H9 (cell line): ENCODE measurements around the gene WSCD2. TPM values are rescaled to one million over a fixed set of nuclear protein-coding genes. Genes with fewer than 3 reads are reported as not detected.

Source experiments
- DNase-seq: peaks from one replicate; pipeline ENCODE4 v3.0.0-alpha.2; 2017
- H2AFZ ChIP-seq: one replicate; pipeline ENCODE4 v1.6.1; 2013; ENCODE audit warnings: mild to moderate bottlenecking, low read length, control low read depth, moderate library complexity
- H2AK5ac ChIP-seq: 2 replicates; pipeline ENCODE4 v1.6.1; 2013; ENCODE audit warnings: low read length, control low read depth, mixed read lengths; ENCODE audit not compliant: insufficient read length
- H2BK120ac ChIP-seq: one replicate; pipeline ENCODE4 v1.6.1; 2013; ENCODE audit warnings: low read depth, mild to moderate bottlenecking, low read length, control low read depth, inconsistent platforms; ENCODE audit not compliant: poor library complexity, severe bottlenecking
- H2BK12ac ChIP-seq: 2 replicates; pipeline ENCODE4 v1.6.1; 2013; ENCODE audit warnings: low read length, control low read depth, mixed read lengths, low read depth; ENCODE audit not compliant: insufficient read length
- H2BK15ac ChIP-seq: 2 replicates; pipeline ENCODE4 v1.6.1; 2013; ENCODE audit warnings: low read depth, low read length, control low read depth
- H2BK20ac ChIP-seq: one replicate; pipeline ENCODE4 v1.6.1; 2013; ENCODE audit warnings: low read depth, mild to moderate bottlenecking, low read length, control low read depth, inconsistent platforms; ENCODE audit not compliant: poor library complexity, severe bottlenecking
- H2BK5ac ChIP-seq: 2 replicates; pipeline ENCODE4 v1.6.1; 2013; ENCODE audit warnings: low read length, control low read depth, mixed read lengths; ENCODE audit not compliant: insufficient read length
- H3K14ac ChIP-seq: 2 replicates; pipeline ENCODE4 v1.6.1; 2013; ENCODE audit warnings: low read length, control low read depth; ENCODE audit not compliant: insufficient read depth
- H3K18ac ChIP-seq: 2 replicates; pipeline ENCODE4 v1.6.1; 2013; ENCODE audit warnings: low read depth, mild to moderate bottlenecking, mixed read lengths, low read length, control low read depth; ENCODE audit not compliant: insufficient read length
- H3K23ac ChIP-seq: 2 replicates; pipeline ENCODE4 v1.6.1; 2013; ENCODE audit warnings: low read length, control low read depth, mixed read lengths, low read depth; ENCODE audit not compliant: insufficient read length
- H3K23me2 ChIP-seq: 2 replicates; pipeline ENCODE4 v1.6.1; 2013; ENCODE audit warnings: low read depth, mild to moderate bottlenecking, mixed read lengths, low read length, control low read depth; ENCODE audit not compliant: insufficient read length, poor library complexity, severe bottlenecking
- H3K27ac ChIP-seq: 2 replicates; pipeline ENCODE4 v1.5.1; 2013; ENCODE audit warnings: low read length, control low read depth, mixed read lengths, low read depth; ENCODE audit not compliant: insufficient read length
- H3K27me3 ChIP-seq: 2 replicates; pipeline ENCODE4 v1.6.1; 2013; ENCODE audit warnings: low read length, control low read depth, inconsistent platforms; ENCODE audit not compliant: insufficient read depth
- H3K4ac ChIP-seq: 2 replicates; pipeline ENCODE4 v1.6.1; 2013; ENCODE audit warnings: low read depth, mild to moderate bottlenecking, control low read depth, inconsistent platforms, low read length, moderate library complexity
- H3K4me1 ChIP-seq: 2 replicates; pipeline ENCODE4 v1.6.1; 2013; ENCODE audit warnings: low read length, control low read depth, inconsistent platforms; ENCODE audit not compliant: insufficient read depth
- H3K4me2 ChIP-seq: 2 replicates; pipeline ENCODE4 v1.6.1; 2013; ENCODE audit warnings: low read length, control low read depth, mixed read lengths; ENCODE audit not compliant: insufficient read length, insufficient read depth
- H3K56ac ChIP-seq: 2 replicates; pipeline ENCODE4 v1.6.1; 2013; ENCODE audit warnings: low read depth, mild to moderate bottlenecking, mixed read lengths, low read length, control low read depth; ENCODE audit not compliant: insufficient read length
- H3K79me1 ChIP-seq: 2 replicates; pipeline ENCODE4 v1.6.1; 2013; ENCODE audit warnings: low read depth, mild to moderate bottlenecking, moderate library complexity, low read length, control low read depth, inconsistent platforms; ENCODE audit not compliant: insufficient read depth, poor library complexity, severe bottlenecking
- H3K79me2 ChIP-seq: 2 replicates; pipeline ENCODE4 v1.6.1; 2013; ENCODE audit warnings: low read length, control low read depth, inconsistent platforms; ENCODE audit not compliant: insufficient read depth
- H3K9ac ChIP-seq: 2 replicates; pipeline ENCODE4 v1.6.1; 2013; ENCODE audit warnings: low read length, control low read depth, mixed read lengths; ENCODE audit not compliant: insufficient read length; ENCODE audit errors: extremely low read depth
- H3K9me3 ChIP-seq: one replicate; pipeline ENCODE4 v1.6.1; 2013; ENCODE audit warnings: low read depth, low read length, inconsistent platforms; ENCODE audit not compliant: control insufficient read depth
- H3T11ph ChIP-seq: one replicate; pipeline ENCODE4 v1.6.1; 2013; ENCODE audit warnings: mild to moderate bottlenecking, low read length, control low read depth, inconsistent platforms
- H4K20me1 ChIP-seq: one replicate; pipeline ENCODE4 v1.6.1; 2013; ENCODE audit not compliant: control insufficient read depth, insufficient read length, insufficient read depth
- H4K5ac ChIP-seq: 2 replicates; pipeline ENCODE4 v1.6.1; 2013; ENCODE audit warnings: low read depth, mild to moderate bottlenecking, mixed read lengths, low read length, control low read depth; ENCODE audit not compliant: insufficient read length
- H4K8ac ChIP-seq: replicated peaks from 2 replicates; pipeline ENCODE4 v1.6.1; 2013; ENCODE audit warnings: low read length, control low read depth, mixed read lengths, low read depth; ENCODE audit not compliant: insufficient read length
- H4K91ac ChIP-seq: 2 replicates; pipeline ENCODE4 v1.6.1; 2013; ENCODE audit warnings: low read depth, mild to moderate bottlenecking, moderate library complexity, mixed read lengths, low read length, control low read depth; ENCODE audit not compliant: insufficient read length
- H3K27ac Mint-ChIP-seq, 3 experiments: 2 replicates in 2 of 3; 3 replicates in 1 of 3; pipeline ENCODE4 v1.8.0; 2020 to 2021; ENCODE audit warnings: mixed read lengths in 3 of 3, mild to moderate bottlenecking in 1 of 3, moderate library complexity in 1 of 3
- H3K27me3 Mint-ChIP-seq: 2 replicates; pipeline ENCODE4 v1.8.0; 2021; ENCODE audit warnings: low read depth, mild to moderate bottlenecking, moderate library complexity, mixed read lengths
- H3K36me3 Mint-ChIP-seq, 3 experiments: 2 replicates in 2 of 3; 3 replicates in 1 of 3; pipeline ENCODE4 v1.8.0; 2020 to 2021; ENCODE audit warnings: low read depth in 3 of 3, mixed read lengths in 3 of 3; ENCODE audit not compliant: insufficient read depth in 1 of 3
- H3K4me1 Mint-ChIP-seq, 2 experiments: 2 replicates each; pipeline ENCODE4 v1.8.0; 2020; ENCODE audit warnings: mixed read lengths in 2 of 2
- H3K4me3 Mint-ChIP-seq, 2 experiments: 2 replicates in 1 of 2; 3 replicates in 1 of 2; pipeline ENCODE4 v1.8.0; 2020 to 2021; ENCODE audit warnings: mild to moderate bottlenecking in 2 of 2, mixed read lengths in 2 of 2, moderate library complexity in 1 of 2
- H3K9me3 Mint-ChIP-seq, 2 experiments: 2 replicates in 1 of 2; 3 replicates in 1 of 2; pipeline ENCODE4 v1.8.0; 2020; ENCODE audit warnings: mild to moderate bottlenecking in 2 of 2, mixed read lengths in 2 of 2, moderate library complexity in 1 of 2
- CTCF ChIP-seq: fragments of 200-600 bp; sonication (generic); conservative IDR thresholded peaks from 3 replicates; pipeline ENCODE4 v1.8.0; 2021; ENCODE audit warnings: antibody characterized with exemption, mild to moderate bottlenecking
- WGBS: extraction: QIAGEN DNeasy Blood & Tissue Kit; methylation state at CpG from one replicate; pipeline ENCODE4 v1.1.7; 2013; ENCODE audit warnings: missing lambda C conversion rate, low lambda C conversion rate, mixed read lengths; ENCODE audit not compliant: insufficient read length; ENCODE audit errors: extremely low coverage; 5-methylcytosine and 5-hydroxymethylcytosine counted together
- total RNA-seq: library from RNA; stranded (reverse); gene quantifications from 2 replicates; pipeline ENCODE4 v1.2.1, GENCODE V29; 2021

WSCD2 gene
- total RNA-seq, 1 experiment from 2014 or later = 0.92 TPM

- H3K56ac ChIP-seq = no peak overlapping the region
- no peak for TF ChIP-seq CTCF
- H3K79me1 ChIP-seq = no peaks in the 10 kb centered on the region
- H3K9ac ChIP-seq = no peak overlapping the region
- H3K18ac ChIP-seq = no peak overlapping the region
- Mint-ChIP-seq H3K4me1 (peaks cover 18 to 26% of the 10 kb centered on the region in 2 experiments), H3K27me3 (peaks cover 52% of the 10 kb centered on the region), H3K9me3 (no peaks in the 10 kb centered on the region; a peak in 2 of 5 replicates), H3K36me3 (peaks cover 0 to 4% (median 1%) of the 10 kb centered on the region in 3 experiments; a peak in 3 of 7 replicates), H3K4me3 (0 out of 5 replicates have a peak overlapping the region, but pooled peaks of 1 of the 2 experiments have one; percentile 5), H3K27ac (no peak overlapping the region)
- H2BK15ac ChIP-seq = no peak overlapping the region
- H3K4ac ChIP-seq = no peak overlapping the region
- no peak for DNase-seq
- no peak overlapping the region for H3K14ac ChIP-seq
- no peak overlapping the region for H4K91ac ChIP-seq
- H2AFZ ChIP-seq = no peak overlapping the region
- 0 out of 2 replicates have a peak, but pooled peaks cover 4% of the 10 kb centered on the region for H3K4me1 ChIP-seq
- no peak overlapping the region for H4K5ac ChIP-seq
- H4K20me1 ChIP-seq = no peaks in the 10 kb centered on the region
- no peak overlapping the region for H2BK12ac ChIP-seq
- no peaks in the 10 kb centered on the region; the same call in 1 of the 2 replicates for H3K27me3 ChIP-seq
- H3K27ac ChIP-seq = no peak overlapping the region
- peaks cover 5% of the 10 kb centered on the region for H3K23me2 ChIP-seq
- no peak overlapping the region for H2BK20ac ChIP-seq
- no peak overlapping the region for H2BK5ac ChIP-seq
- H2BK120ac ChIP-seq = no peak overlapping the region
- H3T11ph ChIP-seq = no peak overlapping the region
- no peak overlapping the region for H3K23ac ChIP-seq
- no peaks in the 10 kb centered on the region for H3K9me3 ChIP-seq
- H3K4me2 ChIP-seq = no peak overlapping the region
- WGBS = no CpG with 5 or more reads among the region's 3 CpGs
- no peak overlapping the region for H4K8ac ChIP-seq
- H2AK5ac ChIP-seq = no peak overlapping the region
- no peaks in the 10 kb centered on the region for H3K79me2 ChIP-seq
These were observed 1.9 kb downstream of the WSCD2 start for GRCh38 chr12:108131035-108131434.
